ENCODE data around the gene REP15.
A peak's percentile ranks its signal among the peaks of the same experiment; 100 is the strongest.
"Not testable (repeated sequence)": the region's sequence is repeated elsewhere in the genome, so short reads cannot be mapped to it uniquely, and the experiment has no call there.

The REP15 gene

DNA sequence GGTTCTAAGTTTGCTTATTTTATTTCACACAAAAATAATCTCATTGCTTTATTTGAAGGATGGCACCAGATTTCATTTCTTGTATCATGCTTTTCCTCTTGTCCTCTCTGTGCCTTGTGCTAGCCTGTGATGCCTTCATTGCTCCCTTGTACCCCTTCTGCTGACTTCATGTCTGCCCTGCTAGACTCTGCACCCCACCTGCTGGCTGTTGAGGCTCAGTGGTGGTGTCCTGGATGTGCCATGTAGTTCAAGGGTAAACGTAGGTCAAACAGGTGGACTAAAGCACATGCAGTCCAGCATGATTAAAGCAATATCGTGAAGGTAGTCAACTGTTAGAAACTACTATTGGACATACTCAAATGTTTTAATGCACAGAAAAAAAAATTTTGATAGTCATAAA, 36.0 kb downstream of the REP15 start:
- H3K4me3 ChIP-seq (ENCODE audit: control insufficient read depth, low read depth, low read length) = no peak overlapping the region
- no peak for DNase-seq (ENCODE audit: low read depth)
- TF ChIP-seq, protein P1, sequence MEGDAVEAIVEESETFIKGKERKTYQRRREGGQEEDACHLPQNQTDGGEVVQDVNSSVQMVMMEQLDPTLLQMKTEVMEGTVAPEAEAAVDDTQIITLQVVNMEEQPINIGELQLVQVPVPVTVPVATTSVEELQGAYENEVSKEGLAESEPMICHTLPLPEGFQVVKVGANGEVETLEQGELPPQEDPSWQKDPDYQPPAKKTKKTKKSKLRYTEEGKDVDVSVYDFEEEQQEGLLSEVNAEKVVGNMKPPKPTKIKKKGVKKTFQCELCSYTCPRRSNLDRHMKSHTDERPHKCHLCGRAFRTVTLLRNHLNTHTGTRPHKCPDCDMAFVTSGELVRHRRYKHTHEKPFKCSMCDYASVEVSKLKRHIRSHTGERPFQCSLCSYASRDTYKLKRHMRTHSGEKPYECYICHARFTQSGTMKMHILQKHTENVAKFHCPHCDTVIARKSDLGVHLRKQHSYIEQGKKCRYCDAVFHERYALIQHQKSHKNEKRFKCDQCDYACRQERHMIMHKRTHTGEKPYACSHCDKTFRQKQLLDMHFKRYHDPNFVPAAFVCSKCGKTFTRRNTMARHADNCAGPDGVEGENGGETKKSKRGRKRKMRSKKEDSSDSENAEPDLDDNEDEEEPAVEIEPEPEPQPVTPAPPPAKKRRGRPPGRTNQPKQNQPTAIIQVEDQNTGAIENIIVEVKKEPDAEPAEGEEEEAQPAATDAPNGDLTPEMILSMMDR (conservative IDR thresholded peaks at IDR 0.05; ENCODE audit: control insufficient read depth, insufficient read depth, low read depth, low read length) = peak; percentile 35

DNA sequence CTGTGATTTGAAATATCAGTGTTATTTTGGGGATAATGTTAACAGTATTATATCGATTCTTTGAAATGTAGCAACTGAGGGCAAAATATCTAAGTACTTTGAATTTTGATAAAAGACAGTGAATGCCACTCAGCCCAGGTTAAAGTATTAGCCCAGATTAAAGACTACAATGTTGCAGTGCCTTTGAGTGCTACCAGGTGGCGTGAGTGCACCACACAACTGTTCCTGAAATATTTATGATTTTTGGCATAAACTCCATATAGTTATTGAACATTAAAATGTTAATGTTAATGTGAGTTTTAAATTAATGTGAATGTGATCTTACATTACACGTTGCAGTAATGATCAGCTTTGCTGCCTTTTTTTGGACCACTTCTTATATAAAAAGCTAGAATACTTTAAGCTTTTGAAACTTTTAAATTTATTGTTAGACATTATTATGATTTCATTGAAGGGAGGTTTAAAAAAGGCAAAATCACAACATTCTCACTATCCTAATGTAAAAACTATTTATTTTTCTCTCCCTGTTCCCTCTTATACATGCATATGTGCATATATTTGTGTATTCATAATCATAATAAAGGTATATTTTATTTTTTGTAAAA, 36.9 kb downstream of the REP15 start:
- H3K4me3 ChIP-seq (ENCODE audit: control insufficient read depth, low read depth, low read length) = no peak overlapping the region
- TF ChIP-seq, protein P1 (conservative IDR thresholded peaks at IDR 0.05; ENCODE audit: control insufficient read depth, insufficient read depth, low read depth, low read length) = peak; percentile 93
- DNase-seq (ENCODE audit: low read depth) = peak; percentile 55

DNA sequence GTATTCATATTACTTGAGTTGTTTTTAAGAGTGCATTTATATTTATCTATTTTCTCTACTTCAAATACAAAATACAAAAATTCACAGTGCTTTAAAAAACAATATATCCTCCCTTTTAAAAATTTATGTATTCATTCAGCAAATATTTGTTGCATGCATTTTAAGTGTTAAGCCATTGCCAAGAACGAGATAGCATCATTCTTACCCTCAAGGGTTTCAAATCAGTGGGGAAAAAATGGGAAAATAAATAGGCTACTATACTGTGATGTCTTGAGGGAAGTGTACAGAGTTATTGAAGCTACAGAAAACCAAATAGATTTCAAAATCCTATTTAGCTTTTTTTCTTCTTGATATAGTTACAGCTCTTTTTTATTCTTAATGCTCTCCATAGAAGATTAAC, 37.5 kb downstream of the REP15 start:
- TF ChIP-seq, protein P1 (conservative IDR thresholded peaks at IDR 0.05; ENCODE audit: control insufficient read depth, insufficient read depth, low read depth, low read length) = no peak
- DNase-seq (ENCODE audit: low read depth) = no peak
- H3K4me3 ChIP-seq (ENCODE audit: control insufficient read depth, low read depth, low read length) = no peak overlapping the region

DNA sequence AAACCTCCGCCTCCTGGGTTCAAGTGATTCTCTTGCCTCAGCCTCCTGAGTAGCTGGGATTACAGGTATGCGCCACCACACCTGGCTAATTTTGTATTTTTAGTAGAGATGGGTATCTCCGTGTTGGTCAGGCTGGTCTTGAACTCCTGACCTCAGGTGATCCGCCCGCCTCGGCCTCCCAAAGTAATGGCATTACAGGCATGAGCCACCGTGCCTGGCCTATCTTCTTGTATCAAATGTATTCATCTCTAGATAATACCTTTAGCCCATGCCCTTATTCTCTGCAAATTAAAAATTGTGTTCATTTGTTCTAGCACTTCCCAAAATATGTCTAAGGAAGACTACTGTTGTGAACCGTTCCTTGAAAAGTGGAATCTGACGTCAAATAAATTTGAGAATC, 38.1 kb downstream of the REP15 start:
- not testable (repeated sequence) for H3K4me3 ChIP-seq (ENCODE audit: control insufficient read depth, low read depth, low read length); DNase-seq (ENCODE audit: low read depth)

DNA sequence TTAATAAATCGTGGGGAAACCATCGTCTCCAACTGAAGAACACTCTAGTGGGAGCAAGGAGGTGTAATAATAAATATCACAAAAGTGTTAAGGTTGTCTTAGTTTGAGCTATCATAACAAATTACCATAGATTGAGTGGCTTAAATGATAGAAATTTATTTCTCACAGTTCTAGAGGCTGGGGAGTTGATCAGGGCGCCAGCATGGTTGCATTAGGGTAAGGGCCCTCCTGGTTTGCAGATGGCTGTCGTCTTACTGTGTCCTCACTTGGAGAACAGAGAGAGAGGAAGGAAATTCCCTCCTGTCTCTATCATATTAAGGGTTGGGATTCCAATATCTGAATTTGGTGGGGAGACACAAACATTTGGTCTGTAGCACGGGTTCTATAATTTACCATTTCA, 47.4 kb downstream of the REP15 start:
- no peak for DNase-seq (ENCODE audit: low read depth)
- H3K4me3 ChIP-seq (ENCODE audit: control insufficient read depth, low read depth, low read length) = no peak overlapping the region
- TF ChIP-seq, protein P1 (conservative IDR thresholded peaks at IDR 0.05; ENCODE audit: control insufficient read depth, insufficient read depth, low read depth, low read length) = no peak

DNA sequence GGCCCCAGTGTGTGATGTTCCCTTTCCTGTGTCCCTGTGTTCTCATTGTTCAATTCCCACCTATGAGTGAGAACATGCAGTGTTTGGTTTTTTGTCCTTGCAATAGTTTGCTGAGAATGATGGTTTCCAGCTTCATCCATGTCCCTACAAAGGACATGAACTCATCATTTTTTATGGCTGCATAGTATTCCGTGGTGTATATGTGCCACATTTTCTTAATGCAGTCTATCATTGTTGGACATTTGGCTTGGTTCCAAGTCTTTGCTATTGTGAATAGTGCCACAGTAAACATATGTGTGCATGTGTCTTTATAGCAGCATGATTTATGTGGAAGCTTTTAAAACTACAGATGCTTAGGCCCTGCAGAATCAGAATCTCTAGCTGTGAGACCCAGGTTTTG, 49.5 kb downstream of the REP15 start:
- DNase-seq (ENCODE audit: low read depth); H3K4me3 ChIP-seq (ENCODE audit: control insufficient read depth, low read depth, low read length): not testable (repeated sequence)

Data from fibroblast of mammary gland (primary cell).